ENCODE data around the gene VEZT.
"Not testable (repeated sequence)": the region's sequence is repeated elsewhere in the genome, so short reads cannot be mapped to it uniquely, and the experiment has no call there.

Gene VEZT, protein sequence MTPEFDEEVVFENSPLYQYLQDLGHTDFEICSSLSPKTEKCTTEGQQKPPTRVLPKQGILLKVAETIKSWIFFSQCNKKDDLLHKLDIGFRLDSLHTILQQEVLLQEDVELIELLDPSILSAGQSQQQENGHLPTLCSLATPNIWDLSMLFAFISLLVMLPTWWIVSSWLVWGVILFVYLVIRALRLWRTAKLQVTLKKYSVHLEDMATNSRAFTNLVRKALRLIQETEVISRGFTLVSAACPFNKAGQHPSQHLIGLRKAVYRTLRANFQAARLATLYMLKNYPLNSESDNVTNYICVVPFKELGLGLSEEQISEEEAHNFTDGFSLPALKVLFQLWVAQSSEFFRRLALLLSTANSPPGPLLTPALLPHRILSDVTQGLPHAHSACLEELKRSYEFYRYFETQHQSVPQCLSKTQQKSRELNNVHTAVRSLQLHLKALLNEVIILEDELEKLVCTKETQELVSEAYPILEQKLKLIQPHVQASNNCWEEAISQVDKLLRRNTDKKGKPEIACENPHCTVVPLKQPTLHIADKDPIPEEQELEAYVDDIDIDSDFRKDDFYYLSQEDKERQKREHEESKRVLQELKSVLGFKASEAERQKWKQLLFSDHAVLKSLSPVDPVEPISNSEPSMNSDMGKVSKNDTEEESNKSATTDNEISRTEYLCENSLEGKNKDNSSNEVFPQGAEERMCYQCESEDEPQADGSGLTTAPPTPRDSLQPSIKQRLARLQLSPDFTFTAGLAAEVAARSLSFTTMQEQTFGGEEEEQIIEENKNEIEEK
- 59.6 to 72.6 reads per million in 2 donors for total RNA-seq

DNA sequence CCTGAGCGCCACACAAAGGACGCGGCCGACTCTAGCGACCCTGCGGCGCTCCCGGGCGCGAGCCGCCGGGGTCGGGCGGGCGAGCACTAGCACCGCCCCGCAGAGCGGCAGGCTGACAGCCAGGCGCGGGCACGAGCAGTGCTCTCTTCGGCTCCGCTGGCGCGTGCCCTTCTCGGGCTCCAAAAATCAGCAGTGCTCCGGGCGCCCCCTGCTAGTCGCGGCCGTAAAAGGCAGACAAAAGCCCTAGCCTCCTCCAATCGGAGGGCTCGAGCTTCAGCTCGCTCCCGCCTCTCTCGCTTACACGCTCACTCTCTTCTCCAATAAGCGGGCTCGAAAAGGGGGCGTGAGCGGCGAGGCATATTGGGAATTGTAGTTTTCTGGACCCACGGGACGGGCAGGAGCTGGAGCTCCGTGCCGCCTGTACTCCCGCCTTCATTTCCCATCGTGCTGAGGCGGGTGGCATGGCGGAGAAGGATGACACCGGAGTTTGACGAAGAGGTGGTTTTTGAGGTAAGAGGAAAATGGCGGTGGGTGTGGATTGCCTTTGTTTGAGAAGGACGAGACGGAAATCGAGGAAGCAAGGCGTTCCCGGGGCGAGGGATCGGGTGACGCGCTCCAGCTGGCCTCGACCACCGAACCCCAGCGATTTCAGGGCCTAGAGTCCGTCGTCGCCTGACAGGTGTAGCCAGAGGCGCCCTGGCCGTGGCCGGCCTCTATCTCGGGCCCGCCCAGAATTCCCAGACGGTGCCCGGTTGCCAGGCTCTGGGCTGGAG, at the start of gene VEZT, which contains the start of gene FGD6:
Gene VEZT (plus strand): TSS at position 431 of the 773 bp plus-strand sequence. CDS start 44 bp downstream, at position 475.
Gene FGD6 (minus strand): TSS at position 91 of the 773 bp plus-strand sequence. CDS start 227 bp downstream, outside the sequence.
- DNase-seq, result peak; percentile 90 to 99 (median 97)

- no peak for DNase-seq
Observed at GRCh38 chr12:95168746-95169145, 48.9 kb upstream of the VEZT start.

GRCh38 chr12:95169368-95169767, 48.2 kb upstream of the VEZT start:
- DNase-seq, result no peak

GRCh38 chr12:95173392-95174251, 44.0 kb upstream of the VEZT start:
- DNase-seq, result no peak

DNA sequence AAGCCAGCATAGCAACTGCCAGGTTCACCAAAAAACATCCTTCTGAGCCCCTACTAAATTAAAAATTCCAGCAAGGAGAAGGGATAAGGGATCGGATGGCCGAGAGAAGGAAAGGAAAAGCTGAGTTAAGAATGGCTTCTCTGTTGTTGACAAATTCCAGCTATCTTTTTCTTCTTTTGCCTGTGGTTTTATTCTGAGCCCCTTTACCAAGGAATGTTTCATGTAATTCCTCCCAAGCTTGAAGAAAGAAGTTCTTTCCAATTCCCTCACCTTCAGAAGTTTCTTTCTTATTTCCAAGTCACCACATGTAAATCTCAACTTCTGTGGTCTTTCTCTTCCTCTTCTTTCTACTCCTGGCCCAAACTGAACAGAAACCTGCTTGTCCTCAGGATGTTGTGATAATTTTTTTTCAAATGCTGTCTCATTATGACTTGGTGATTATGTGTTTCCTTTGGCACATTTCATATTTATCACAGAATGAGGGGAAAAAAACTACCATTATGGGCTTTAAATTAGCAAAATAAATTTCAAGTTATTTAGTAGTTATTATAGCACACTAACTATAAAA, 40.3 kb upstream of the VEZT start:
- no peak for DNase-seq

- no peak for DNase-seq
Observed at GRCh38 chr12:95178136-95178535, 39.5 kb upstream of the VEZT start.

GRCh38 chr12:95179011-95179410, 38.6 kb upstream of the VEZT start:
- DNase-seq, result no peak

DNA sequence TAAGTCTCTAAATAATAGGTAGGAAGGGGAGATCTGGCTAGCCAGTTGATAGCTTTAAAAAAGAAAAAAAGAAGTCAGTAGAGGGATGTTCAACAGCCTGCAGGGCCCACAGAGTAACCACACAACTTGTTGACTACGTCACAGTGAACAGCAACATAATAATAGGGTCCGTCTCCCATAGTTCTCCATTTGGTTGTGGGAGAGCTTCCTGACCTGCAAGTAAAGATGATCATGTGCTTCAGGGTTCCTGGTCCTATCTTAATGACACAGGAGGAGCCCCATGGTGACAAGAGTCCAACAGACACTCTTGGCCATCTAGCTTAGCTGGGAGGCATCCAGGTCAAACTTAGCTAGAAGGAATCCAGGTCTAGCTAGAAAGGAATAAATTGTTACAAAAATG, 36.5 kb upstream of the VEZT start:
- DNase-seq, result no peak

GRCh38 chr12:95182868-95183415, 34.7 kb upstream of the VEZT start:
- DNase-seq, result peak in 1 of 5 experiments; percentile 14

DNA sequence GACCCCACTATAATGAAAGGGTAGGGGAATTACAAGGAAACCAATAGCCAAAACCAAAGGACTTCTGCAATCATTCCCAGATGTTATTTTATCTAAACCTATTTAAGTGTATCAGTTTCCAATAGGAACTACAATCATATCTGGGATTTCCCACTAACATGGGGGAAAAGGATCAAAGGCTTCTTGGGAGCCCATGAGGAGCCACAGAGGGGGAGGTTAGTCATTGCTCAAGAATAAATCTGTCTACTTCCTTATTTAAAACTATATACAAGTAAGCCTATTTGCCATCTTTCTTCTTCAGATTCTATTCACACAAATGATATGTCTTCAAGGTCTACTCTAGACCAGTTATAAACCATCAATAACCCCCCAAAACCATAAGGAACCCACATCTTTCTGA, 33.5 kb upstream of the VEZT start:
- DNase-seq, result no peak

DNA sequence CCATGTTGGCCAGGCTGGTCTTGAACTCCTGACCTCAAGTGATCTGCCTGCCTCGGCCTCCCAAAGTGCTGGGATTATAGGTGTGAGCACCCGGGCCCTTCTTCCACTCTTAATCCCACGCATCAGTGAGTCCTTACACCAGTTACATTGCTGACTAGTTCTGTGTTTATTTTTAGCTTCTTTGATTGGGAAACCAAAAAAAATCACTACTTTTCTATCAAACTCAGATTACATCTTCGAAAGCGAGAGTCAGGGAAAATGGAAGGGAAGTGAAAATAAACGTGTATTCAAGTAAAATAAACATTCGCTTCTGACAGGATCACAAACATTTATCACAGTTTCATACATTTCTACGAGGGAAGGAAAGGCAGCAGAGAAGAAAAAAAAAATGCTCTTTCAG, 32.5 kb upstream of the VEZT start:
- DNase-seq, result no peak

DNA sequence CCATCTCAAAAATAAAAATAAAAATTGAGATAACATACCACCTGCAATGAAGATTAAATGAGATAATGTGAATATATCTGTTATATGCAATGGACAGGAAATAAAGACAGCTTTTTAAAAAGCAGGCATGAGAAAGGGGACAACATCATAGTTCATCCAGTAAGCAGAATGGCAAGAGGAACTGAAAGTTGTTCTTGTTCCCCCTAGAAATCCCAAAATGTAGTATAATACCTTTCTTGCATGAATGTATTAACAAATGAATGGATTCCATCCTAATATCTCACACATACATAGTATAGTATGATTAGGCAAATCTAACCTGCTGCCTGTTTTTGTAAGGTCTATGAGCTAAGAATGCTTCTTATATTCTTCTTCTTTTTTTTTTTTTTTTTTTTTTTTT, 31.8 kb upstream of the VEZT start:
- DNase-seq, result no peak

GRCh38 chr12:95187865-95188415, 29.7 kb upstream of the VEZT start:
- no peak for DNase-seq

- no peak for DNase-seq
Observed at GRCh38 chr12:95191060-95191696, 26.4 kb upstream of the VEZT start.

GRCh38 chr12:95192271-95192670, 25.3 kb upstream of the VEZT start:
- DNase-seq, result no peak

DNA sequence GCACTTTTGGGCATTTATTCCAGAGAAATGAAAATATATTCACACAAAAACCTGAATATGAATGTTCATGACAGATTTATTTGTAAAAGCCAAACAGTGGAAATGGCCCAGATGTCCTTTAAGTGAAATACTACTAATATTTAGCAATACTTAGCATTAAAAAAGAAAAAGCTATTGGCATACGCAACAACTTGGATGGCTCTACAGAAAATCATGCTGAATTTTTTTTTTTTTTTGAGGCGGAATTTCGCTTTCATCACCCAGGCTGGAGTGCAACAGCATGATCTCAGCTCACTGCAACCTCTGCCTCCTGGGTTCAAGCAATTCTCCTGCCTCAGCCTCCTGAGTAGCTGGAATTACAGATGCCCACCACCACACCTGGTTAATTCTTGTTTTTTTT, 24.5 kb upstream of the VEZT start:
- DNase-seq, result no peak

- DNase-seq, result no peak
Observed at GRCh38 chr12:95195122-95195521, 22.5 kb upstream of the VEZT start.

DNA sequence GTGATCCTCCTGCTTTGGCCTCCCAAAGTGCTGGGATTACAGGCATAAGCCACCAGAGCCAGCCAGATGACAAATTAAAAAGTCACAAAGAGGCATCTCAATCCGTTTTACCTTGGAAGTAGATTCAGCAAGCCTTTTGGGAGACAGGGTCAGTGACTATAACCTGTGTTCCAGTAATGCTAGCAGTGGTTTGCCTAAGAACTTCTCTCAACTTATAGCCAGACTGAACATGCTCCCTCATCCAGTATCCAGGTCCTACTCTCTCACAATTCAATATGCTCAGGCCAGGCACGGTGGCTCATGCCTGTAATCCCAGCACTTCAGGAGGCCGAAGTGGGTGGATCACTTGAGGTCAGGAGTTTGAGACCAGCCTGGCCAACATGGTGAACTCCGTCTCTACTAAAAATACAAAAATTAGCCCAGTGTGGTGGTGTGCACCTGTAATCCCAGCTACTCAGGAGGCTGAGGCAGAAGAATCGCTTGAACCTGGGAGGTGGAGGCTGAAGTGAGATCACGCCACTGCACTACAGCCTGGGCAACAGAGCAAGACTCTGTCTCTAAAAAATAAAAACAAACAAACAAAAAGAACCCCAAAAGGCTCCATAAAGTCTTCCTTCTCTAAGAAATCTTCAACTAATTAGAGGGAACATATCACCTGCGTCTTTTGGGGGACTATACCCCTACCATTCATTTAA, 20.6 kb upstream of the VEZT start:
- DNase-seq, result not testable (repeated sequence)

GRCh38 chr12:95197636-95198035, 20.0 kb upstream of the VEZT start:
- no peak for DNase-seq

- no peak for DNase-seq
Observed at GRCh38 chr12:95198914-95199313, 18.7 kb upstream of the VEZT start.
